Skin of body (tissue), 2 donors: ENCODE measurements around the gene ODF2. TPM values are rescaled to one million over a fixed set of nuclear protein-coding genes. Genes with fewer than 3 reads are reported as not detected.
"Not testable (repeated sequence)": the region's sequence is repeated elsewhere in the genome, so short reads cannot be mapped to it uniquely, and the experiment has no call there.

Source experiments
- DNase-seq: peaks from one replicate; lab custom pipeline; 2025; lab: John Stamatoyannopoulos, UW
- total RNA-seq: library from RNA; depleted of rRNA; stranded (reverse); fragments of >200 nt; gene quantifications from one replicate; pipeline ENCODE4 v1.2.3, GENCODE V29; 2014

ODF2 gene
- total RNA-seq = 23.0 TPM

- peak; percentile 97 for DNase-seq
Measured at GRCh38 chr9:128455849-128456612, at the start of gene ODF2. Gene ODF2 (plus strand): TSS chr9:128456006. CDS start chr9:128456092, 86 bp downstream.

GRCh38 chr9:128406848-128407391, 48.9 kb upstream of the ODF2 start:
- no peak for DNase-seq

- DNase-seq = no peak
Measured at GRCh38 chr9:128408963-128409431, 46.8 kb upstream of the ODF2 start.

GRCh38 chr9:128409450-128409849, 46.4 kb upstream of the ODF2 start:
- no peak for DNase-seq

- DNase-seq = no peak
Measured at GRCh38 chr9:128409978-128410377, 45.8 kb upstream of the ODF2 start.

GRCh38 chr9:128411364-128412119, 44.3 kb upstream of the ODF2 start:
- no peak for DNase-seq

- no peak for DNase-seq
Measured at GRCh38 chr9:128412120-128412790, 43.6 kb upstream of the ODF2 start.

- not testable (repeated sequence) for DNase-seq
Measured at GRCh38 chr9:128413728-128414127, 42.1 kb upstream of the ODF2 start.

- no peak for DNase-seq
Measured at GRCh38 chr9:128414461-128414860, 41.3 kb upstream of the ODF2 start.

- no peak for DNase-seq
Measured at GRCh38 chr9:128415281-128415680, 40.5 kb upstream of the ODF2 start.

- no peak for DNase-seq
Measured at GRCh38 chr9:128416014-128416413, 39.8 kb upstream of the ODF2 start.

- no peak for DNase-seq
Measured at GRCh38 chr9:128416432-128417019, 39.3 kb upstream of the ODF2 start.

GRCh38 chr9:128419061-128419925, 36.5 kb upstream of the ODF2 start:
- DNase-seq = peak; percentile 27

- peak; percentile 33 for DNase-seq
Measured at GRCh38 chr9:128420060-128420650, 35.7 kb upstream of the ODF2 start.

GRCh38 chr9:128420651-128421481, 34.9 kb upstream of the ODF2 start, which contains the start of gene CERCAM:
Gene CERCAM (plus strand): TSS chr9:128420857. CDS start chr9:128420878, 21 bp downstream.
- DNase-seq = no peak

GRCh38 chr9:128421482-128421996, 34.3 kb upstream of the ODF2 start:
- DNase-seq = no peak

GRCh38 chr9:128422022-128422782, 33.6 kb upstream of the ODF2 start:
- DNase-seq = not testable (repeated sequence)

- no peak for DNase-seq
Measured at GRCh38 chr9:128422783-128423150, 33.0 kb upstream of the ODF2 start.
